Activated CD8-positive, alpha-beta memory T cell treated with anti-CD3 and anti-CD28 coated beads for 36 hours (primary cell): Measurements from ENCODE around the gene CLEC5A. TPM values are rescaled to one million over a fixed set of nuclear protein-coding genes. Genes with fewer than 3 reads are reported as not detected.

Experiments
- CTCF ChIA-PET: fragments of 350-600 bp; sonication (Branson Sonifier 250); formaldehyde crosslinking; loops from one replicate; lab custom pipeline; 2021; ENCODE audit warnings: antibody characterized with exemption; lab: Charles Lee
- POLR2A ChIA-PET: fragments of 350-600 bp; sonication (Branson Sonifier 250); formaldehyde crosslinking; loops from one replicate; lab custom pipeline; 2021; ENCODE audit warnings: antibody characterized with exemption; lab: Charles Lee
- total RNA-seq, 2 experiments: library from RNA; stranded (reverse); gene quantifications; one replicate each; pipeline ENCODE4 v1.2.3, GENCODE V29; 2021

The CLEC5A gene
- total RNA-seq, 2 experiments from 2014 or later = not detected

GRCh38 chr7:141877365-141877764 lies 69.4 kb downstream of the CLEC5A start:
- POLR2A ChIA-PET = no interaction called here
- CTCF ChIA-PET = no interaction called here

Other genes starting within 250 kb of the CLEC5A start
- gene DENND11, start 244.8 kb downstream of the CLEC5A start, total RNA-seq = 10 to 100 TPM; 25.1 to 26.4 TPM
- not detected for gene WEE2, start 238.6 kb downstream of the CLEC5A start, total RNA-seq
- gene SSBP1, start 208.6 kb downstream of the CLEC5A start, total RNA-seq = 100 to 1,000 TPM; 259 to 280 TPM
- under 1 TPM; 0.88 to 0.89 TPM for gene TAS2R3, start 182.9 kb downstream of the CLEC5A start, total RNA-seq
- 1 to 10 TPM in 1 of 2 experiments, under 1 TPM in 1; 0.69 to 1.2 TPM for gene TAS2R4, start 170.3 kb downstream of the CLEC5A start, total RNA-seq
- 1 to 10 TPM in 1 of 2 experiments, under 1 TPM in 1; 0.84 to 1.6 TPM for gene TAS2R5, start 156.8 kb downstream of the CLEC5A start, total RNA-seq
- gene PRSS37, start 105.5 kb downstream of the CLEC5A start, total RNA-seq = not detected
- not detected for gene OR9A4, start 30.6 kb downstream of the CLEC5A start, total RNA-seq
- gene TAS2R38, start 26.8 kb upstream of the CLEC5A start, total RNA-seq = not detected
- gene MGAM, start 48.9 kb upstream of the CLEC5A start, total RNA-seq = under 1 TPM in 1 of 2 experiments, not detected in 1; 0.13 TPM
- not detected for gene MGAM2, start 164.7 kb upstream of the CLEC5A start, total RNA-seq